Effector memory CD4-positive, alpha-beta T cell (primary cell): ENCODE measurements around the gene MTMR3.
"Not testable (repeated sequence)": the region's sequence is repeated elsewhere in the genome, so short reads cannot be mapped to it uniquely, and the experiment has no call there.

Source experiments
- DNase-seq, 3 donors: peaks; one replicate each; pipeline ENCODE4 v3.0.0-alpha.2; 2020
- H3K27ac ChIP-seq: 2 replicates; pipeline ENCODE4 v1.7.0; 2013; ENCODE audit warnings: mild to moderate bottlenecking, low read length, moderate library complexity; ENCODE audit not compliant: insufficient read depth, poor library complexity, severe bottlenecking
- H3K27me3 ChIP-seq: replicated peaks from 2 replicates; pipeline ENCODE4 v1.7.0; 2013; ENCODE audit warnings: mild to moderate bottlenecking, low read length; ENCODE audit not compliant: insufficient read depth, control insufficient read depth, poor library complexity, severe bottlenecking
- H3K36me3 ChIP-seq: 2 replicates; pipeline ENCODE4 v1.7.0; 2013; ENCODE audit warnings: mild to moderate bottlenecking, low read length, moderate library complexity; ENCODE audit not compliant: control insufficient read depth, insufficient read depth
- H3K4me1 ChIP-seq: 2 replicates; pipeline ENCODE4 v1.7.0; 2013; ENCODE audit warnings: low read length, mild to moderate bottlenecking; ENCODE audit not compliant: control insufficient read depth, insufficient read depth, poor library complexity, severe bottlenecking
- H3K4me3 ChIP-seq: 2 replicates; pipeline ENCODE4 v1.7.0; 2013; ENCODE audit warnings: low read length, low read depth, mild to moderate bottlenecking; ENCODE audit not compliant: insufficient read depth, poor library complexity, severe bottlenecking
- H3K9me3 ChIP-seq: 2 replicates; pipeline ENCODE4 v1.7.0; 2013; ENCODE audit warnings: mild to moderate bottlenecking, low read length, moderate library complexity; ENCODE audit not compliant: control insufficient read depth

Gene MTMR3

GRCh38 chr22:30054067-30054763, 171.2 kb downstream of the MTMR3 start:
- no peaks in the 10 kb centered on the region for H3K9me3 ChIP-seq
- no peak for DNase-seq
- no peak overlapping the region for H3K4me3 ChIP-seq
- H3K36me3 ChIP-seq = no peaks in the 10 kb centered on the region
- no peak overlapping the region for H3K27ac ChIP-seq
- no peaks in the 10 kb centered on the region for H3K27me3 ChIP-seq
- no peaks in the 10 kb centered on the region for H3K4me1 ChIP-seq

- DNase-seq = no peak
- no peaks in the 10 kb centered on the region for H3K4me1 ChIP-seq
- no peak overlapping the region for H3K27ac ChIP-seq
- no peaks in the 10 kb centered on the region for H3K27me3 ChIP-seq
- no peaks in the 10 kb centered on the region for H3K9me3 ChIP-seq
- H3K4me3 ChIP-seq = no peak overlapping the region
- H3K36me3 ChIP-seq = no peaks in the 10 kb centered on the region
Observed at GRCh38 chr22:30054764-30055069, 171.7 kb downstream of the MTMR3 start.

- H3K4me3 ChIP-seq = no peak overlapping the region
- H3K27me3 ChIP-seq = no peaks in the 10 kb centered on the region
- no peaks in the 10 kb centered on the region for H3K36me3 ChIP-seq
- DNase-seq = no peak
- no peaks in the 10 kb centered on the region for H3K4me1 ChIP-seq
- no peaks in the 10 kb centered on the region for H3K9me3 ChIP-seq
- no peak overlapping the region for H3K27ac ChIP-seq
Observed at GRCh38 chr22:30056015-30056414, 173.0 kb downstream of the MTMR3 start.

GRCh38 chr22:30057375-30057774, 174.4 kb downstream of the MTMR3 start:
- no peak overlapping the region for H3K4me3 ChIP-seq
- no peaks in the 10 kb centered on the region for H3K36me3 ChIP-seq
- no peaks in the 10 kb centered on the region for H3K9me3 ChIP-seq
- no peaks in the 10 kb centered on the region for H3K4me1 ChIP-seq
- DNase-seq = no peak
- no peaks in the 10 kb centered on the region for H3K27me3 ChIP-seq
- no peak overlapping the region for H3K27ac ChIP-seq

- H3K27me3 ChIP-seq, H3K27ac ChIP-seq, H3K36me3 ChIP-seq, H3K4me1 ChIP-seq, DNase-seq, H3K4me3 ChIP-seq, H3K9me3 ChIP-seq: not testable (repeated sequence)
Observed at GRCh38 chr22:30059346-30060020, 176.5 kb downstream of the MTMR3 start.

GRCh38 chr22:30061094-30061493, 178.1 kb downstream of the MTMR3 start:
- H3K4me1 ChIP-seq, DNase-seq, H3K36me3 ChIP-seq, H3K27ac ChIP-seq, H3K4me3 ChIP-seq, H3K9me3 ChIP-seq, H3K27me3 ChIP-seq: not testable (repeated sequence)

- DNase-seq = no peak
- Histone ChIP-seq H3K4me3 (no peak overlapping the region), H3K4me1 (no peaks in the 10 kb centered on the region), H3K36me3 (no peaks in the 10 kb centered on the region), H3K9me3 (no peaks in the 10 kb centered on the region), H3K27ac (no peak overlapping the region), H3K27me3 (no peaks in the 10 kb centered on the region)
Observed at GRCh38 chr22:30062259-30062658, 179.3 kb downstream of the MTMR3 start.

GRCh38 chr22:30062950-30063349, 180.0 kb downstream of the MTMR3 start:
- DNase-seq = no peak
- Histone ChIP-seq H3K4me1 (no peaks in the 10 kb centered on the region), H3K4me3 (no peak overlapping the region), H3K27me3 (no peaks in the 10 kb centered on the region), H3K27ac (no peak overlapping the region), H3K36me3 (no peaks in the 10 kb centered on the region), H3K9me3 (no peaks in the 10 kb centered on the region)

GRCh38 chr22:30064172-30064571, 181.2 kb downstream of the MTMR3 start:
- Histone ChIP-seq H3K36me3 (no peaks in the 10 kb centered on the region), H3K4me3 (no peak overlapping the region), H3K9me3 (no peaks in the 10 kb centered on the region), H3K4me1 (no peaks in the 10 kb centered on the region), H3K27me3 (no peaks in the 10 kb centered on the region), H3K27ac (no peak overlapping the region)
- DNase-seq = no peak

- H3K27ac ChIP-seq = no peak overlapping the region
- H3K4me1 ChIP-seq = peaks cover 1% of the 10 kb centered on the region
- no peaks in the 10 kb centered on the region for H3K27me3 ChIP-seq
- no peak for DNase-seq
- no peaks in the 10 kb centered on the region for H3K9me3 ChIP-seq
- H3K36me3 ChIP-seq = no peaks in the 10 kb centered on the region
- no peak overlapping the region for H3K4me3 ChIP-seq
Observed at GRCh38 chr22:30073743-30074142, 190.8 kb downstream of the MTMR3 start.
